A549 (cell line): ENCODE measurements around the gene ENTREP3. TPM values are rescaled to one million over a fixed set of nuclear protein-coding genes. Genes with fewer than 3 reads are reported as not detected.

Source experiments
- ATAC-seq, 2 experiments: fragments of 200-7000 bp in 1 of 2; fragments of >200 bp in 1 of 2; cut with Nextera tagmentation in 1 of 2; cut with Tn5 transposase in 1 of 2; 3 replicates each; pipeline versions ENCODE4 v1.8.0 to v1.9.1; 2018 to 2020; ENCODE audit warnings: mild to moderate bottlenecking in 1 of 2, moderate library complexity in 1 of 2
- CTCF ChIA-PET: fragments of 300-600 bp; sonication (Branson Sonifier 250); formaldehyde crosslinking; extraction: SDS; loops from one replicate; lab custom pipeline; 2021; ENCODE audit warnings: antibody characterized with exemption, inconsistent platforms; lab: Yijun Ruan, JAX
- POLR2A ChIA-PET: fragments of 350-600 bp; formaldehyde crosslinking; extraction: SDS; loops from one replicate; lab custom pipeline; 2021; ENCODE audit warnings: antibody characterized with exemption, inconsistent platforms; lab: Yijun Ruan, JAX
- DNase-seq, 2 experiments: peaks; one replicate each; pipeline versions ENCODE4 v3.0.0 to v3.0.0-alpha.2; 2011 to 2016; ENCODE audit warnings: low read depth in 1 of 2, low spot score in 1 of 2
- FAIRE-seq: peaks from 2 replicates; lab custom pipeline; 2011; peaks lifted over from hg19 to GRCh38; lab: Jason Lieb, UNC
- H3K27ac ChIP-seq, 2 experiments: fragments of >200 bp; sonication (Bioruptor Twin); formaldehyde crosslinking; 3 replicates each; pipeline ENCODE4 v1.5.1; 2016 to 2017
- H3K4me1 ChIP-seq: fragments of >200 bp; sonication (Bioruptor Twin); formaldehyde crosslinking; 3 replicates; pipeline ENCODE4 v1.6.1; 2016
- H3K4me2 ChIP-seq: fragments of >200 bp; sonication (Bioruptor Twin); formaldehyde crosslinking; 3 replicates; pipeline ENCODE4 v1.6.1; 2016
- H3K4me3 ChIP-seq: fragments of >200 bp; sonication (Bioruptor Twin); formaldehyde crosslinking; 3 replicates; pipeline ENCODE4 v1.5.1; 2016
- H3K9me3 ChIP-seq: fragments of >200 bp; sonication (Bioruptor Twin); formaldehyde crosslinking; 3 replicates; pipeline ENCODE4 v1.6.1; 2016
- EHMT2 ChIP-seq: fragments of 200-600 bp; sonication (generic); IDR thresholded peaks from 2 replicates; pipeline ENCODE4 v1.6.1; 2016; ENCODE audit warnings: antibody characterized with exemption, low read depth, mild to moderate bottlenecking, moderate library complexity
- EP300 ChIP-seq, 2 experiments: fragments of >200 bp; sonication (Bioruptor Twin); formaldehyde crosslinking; IDR thresholded peaks; 2 replicates in 1 of 2; 3 replicates in 1 of 2; pipeline ENCODE4 v1.6.1; 2016 to 2017
- FOSB ChIP-seq: fragments of 250-450 bp; sonication (Bioruptor Pico); IDR thresholded peaks from 2 replicates; pipeline ENCODE4 v1.5.0; 2020; ENCODE audit warnings: mild to moderate bottlenecking, moderate library complexity
- HOXA7 ChIP-seq: fragments of 250-450 bp; sonication (Bioruptor Pico); IDR thresholded peaks from 2 replicates; pipeline ENCODE4 v1.5.0; 2020; ENCODE audit warnings: mild to moderate bottlenecking, moderate library complexity
- KDM1A ChIP-seq: fragments of 200-600 bp; sonication (generic); IDR thresholded peaks from 2 replicates; pipeline ENCODE4 v1.6.1; 2016; ENCODE audit warnings: low read depth, mild to moderate bottlenecking
- POLR2A ChIP-seq: IDR thresholded peaks from 2 replicates; pipeline ENCODE4 v1.6.1; 2012; ENCODE audit warnings: mild to moderate bottlenecking, low read length
- RAD21 ChIP-seq, 2 experiments: fragments of >200 bp in 1 of 2; sonication (Bioruptor Twin) in 1 of 2; formaldehyde crosslinking in 1 of 2; IDR thresholded peaks in 1 of 2; conservative IDR thresholded peaks in 1 of 2; 2 replicates in 1 of 2; 3 replicates in 1 of 2; pipeline ENCODE4 v1.6.1; 2012 to 2018; ENCODE audit warnings: inconsistent platforms in 1 of 2
- RFX5 ChIP-seq: fragments of 450-650 bp; IDR thresholded peaks from 2 replicates; pipeline ENCODE4 v1.7.1; 2014; ENCODE audit warnings: antibody characterized with exemption, mild to moderate bottlenecking, moderate library complexity
- SMC3 ChIP-seq: fragments of >200 bp; sonication (Bioruptor Twin); formaldehyde crosslinking; IDR thresholded peaks from 3 replicates; pipeline ENCODE4 v1.6.1; 2018; ENCODE audit warnings: inconsistent platforms
- TP53 ChIP-seq: fragments of 250-450 bp; sonication (Bioruptor Pico); IDR thresholded peaks from 2 replicates; pipeline ENCODE4 v1.5.0; 2021; ENCODE audit warnings: mild to moderate bottlenecking, moderate library complexity
- ZFP36 ChIP-seq: fragments of 450-650 bp; IDR thresholded peaks from 2 replicates; pipeline ENCODE4 v1.6.1; 2014; ENCODE audit warnings: borderline replicate concordance; ENCODE audit not compliant: partially characterized antibody
- WGBS: methylation state at CpG from one replicate; pipeline ENCODE4 v1.1.6; 2017; ENCODE audit errors: missing lambda C conversion rate; 5-methylcytosine and 5-hydroxymethylcytosine counted together
- polyA plus RNA-seq, 4 experiments: library from polyadenylated mRNA; depleted of rRNA in 3 of 4; stranded (reverse); fragments of >200 nt; fragmentation: RNase III in 1 of 4; extraction: RNeasy Plus Mini Kit Qiagen cat#74134 plus additional on column Dnase treatment in 1 of 4; gene quantifications; 2 replicates in 3 of 4; 3 replicates in 1 of 4; pipeline ENCODE4 v1.2.3, GENCODE V29; 2011 to 2017
- TF ChIP-seq, protein P1 (sequence below): fragments of >200 bp; sonication (Bioruptor Twin); formaldehyde crosslinking; IDR thresholded peaks from 3 replicates; pipeline ENCODE4 v1.5.1; 2016
- TF ChIP-seq, protein P2 (sequence below): IDR thresholded peaks from 2 replicates; pipeline ENCODE4 v1.6.1; 2012
- TF ChIP-seq, protein P3 (sequence below): fragments of >200 bp; sonication (Bioruptor Twin); formaldehyde crosslinking; IDR thresholded peaks from 3 replicates; pipeline ENCODE4 v1.6.1; 2016
- TF ChIP-seq, protein P4 (sequence below): IDR thresholded peaks from 2 replicates; pipeline ENCODE4 v1.6.1; 2012

Gene ENTREP3
- polyA plus RNA-seq, 2 of the 4 experiments (the other 2 are of a cell fraction): 8.4 to 29.5 TPM

DNA sequence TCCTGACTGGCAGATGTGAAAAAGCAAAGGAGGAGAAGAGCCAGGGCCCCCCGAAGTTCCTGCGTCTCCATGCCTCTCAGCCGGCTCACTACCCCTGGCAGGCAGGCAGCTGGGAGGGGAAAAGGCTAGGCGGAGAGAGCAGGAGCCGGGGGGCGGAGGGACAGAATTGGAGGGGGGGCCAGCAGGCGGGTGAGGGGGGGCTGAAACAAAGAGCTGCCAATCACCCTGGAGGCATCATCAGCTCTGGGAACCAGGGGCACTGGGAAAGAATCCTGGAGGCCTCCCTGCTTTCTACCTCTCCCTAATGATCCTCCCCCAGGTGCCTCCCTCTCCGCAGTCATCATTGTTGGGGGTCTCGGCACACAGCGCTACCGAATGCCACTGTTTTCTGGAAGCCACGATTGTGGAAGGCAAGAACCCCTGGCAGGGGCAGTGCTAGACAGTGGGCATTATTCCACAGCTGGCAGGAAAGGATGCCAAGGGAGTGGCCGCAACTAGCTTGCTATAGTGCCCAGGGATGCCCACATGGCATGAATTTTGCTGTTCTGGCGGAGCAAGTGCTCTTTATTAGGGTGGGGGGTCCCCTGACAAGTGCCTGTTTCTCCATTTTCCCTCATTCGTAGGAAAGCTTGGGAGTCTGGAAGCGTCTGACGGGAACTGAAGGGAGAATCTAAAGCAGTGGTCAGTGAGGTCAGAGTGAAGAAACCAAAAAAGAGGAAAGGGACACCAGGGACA is 47.3 kb downstream of the ENTREP3 start, which contains the start of gene THBS3:
Gene THBS3, minus strand, starts transcription at position 92 of the 735 bp plus-strand sequence. Its CDS starts 21 bp downstream, at position 71.
- WGBS: 54% methylated on average over 17 of the region's 17 CpGs
- Histone ChIP-seq H3K27ac (peak within 1 kb of the TSS; percentile 97 to 99), H3K9me3 (no peaks in the 10 kb centered on the region)
- FAIRE-seq: no peak
- TF ChIP-seq ZFP36 (no peak), EP300 (IDR thresholded peaks at IDR 0.05) (no peak), FOSB (CRISPR knock-in tag) (no peak), POLR2A (no peak)
- TF ChIP-seq, all 56 proteins: peak for 0
- Histone ChIP-seq H3K4me1 (peaks cover 23% of the 10 kb centered on the region), H3K4me3 (peak within 1 kb of the TSS; percentile 90), H3K4me2 (peak within 1 kb of the TSS; percentile 98)
- DNase-seq: no peak
- ChIA-PET CTCF (interaction anchor here (0.7 to 11.7 kb wide), 17 partner anchors 12 to 1550 kb away, joined by 3 to 102 read pairs (median 7); partner anchors contain the start of genes KRTCAP2 and SNAPIN), POLR2A (interaction anchor here (1.4 to 3.2 kb wide), 5 partner anchors 14 to 43 kb away, joined by 4 to 40 read pairs (median 8); partner anchors contain the start of gene KRTCAP2)
- ATAC-seq: peak; percentile 2 to 11; a peak in 3 of 6 replicates

DNA sequence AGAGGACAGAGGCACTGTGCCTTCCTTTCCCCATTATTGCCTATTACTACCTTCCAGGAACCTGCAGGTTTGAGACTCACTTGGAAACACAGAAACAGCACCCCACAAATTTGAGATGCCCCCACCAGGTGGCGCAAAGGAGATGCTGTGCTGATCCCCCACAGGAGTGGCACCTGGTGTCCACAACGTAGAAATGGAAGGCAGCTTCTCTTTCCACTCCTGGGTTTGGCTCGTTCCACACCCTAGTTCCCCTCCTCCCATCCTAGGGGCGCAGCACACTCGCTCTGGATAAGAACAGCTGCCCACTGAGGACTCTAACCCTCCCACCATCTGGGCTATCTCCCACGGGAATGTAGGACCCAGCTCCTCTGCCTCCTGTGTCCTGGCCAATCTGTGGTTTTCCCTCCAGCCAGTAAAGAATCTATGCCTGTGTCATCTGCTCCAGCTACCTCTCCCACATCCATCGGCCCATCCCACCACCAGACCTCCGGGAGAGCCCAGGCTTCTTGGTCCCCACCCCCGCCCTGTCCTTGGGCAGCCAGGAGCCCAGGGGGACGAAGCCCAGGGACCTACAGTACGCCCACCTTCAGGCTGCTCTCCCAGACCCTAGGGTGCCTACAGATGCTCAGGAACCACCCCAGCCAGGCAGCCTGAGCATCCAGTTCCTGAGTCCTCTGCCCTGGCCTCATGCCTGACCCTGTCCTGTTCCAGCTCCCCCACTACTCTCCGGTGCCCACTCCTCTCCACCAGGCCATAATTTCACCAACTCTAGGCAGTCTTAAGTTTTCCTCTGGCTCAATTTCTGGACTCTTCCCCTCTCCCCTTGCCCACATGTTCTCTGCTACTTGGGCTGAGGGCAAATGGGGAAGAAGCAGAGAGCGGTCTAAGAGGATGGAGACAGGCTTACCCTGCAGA is 48.1 kb downstream of the ENTREP3 start:
- WGBS: 22% methylated on average over 9 of the region's 13 CpGs
- CTCF ChIA-PET: interaction anchor here (0.6 to 11.7 kb wide), 26 partner anchors 8 to 1549 kb away, joined by 3 to 102 read pairs (median 5); partner anchors contain the start of genes KRTCAP2 and SNAPIN
- Histone ChIP-seq H3K9me3 (no peaks in the 10 kb centered on the region), H3K4me2 (peak overlapping the region; percentile 98)
- ATAC-seq: peak; percentile 62 to 69
- TF ChIP-seq RAD21 (conservative IDR thresholded peaks at IDR 0.05 in 1 of 2, IDR thresholded peaks at IDR 0.05 in 1 of 2) (peak; percentile 66 to 75), SMC3 (peak; percentile 83), EP300 (IDR thresholded peaks at IDR 0.05) (no peak)
- TF ChIP-seq, protein P1, sequence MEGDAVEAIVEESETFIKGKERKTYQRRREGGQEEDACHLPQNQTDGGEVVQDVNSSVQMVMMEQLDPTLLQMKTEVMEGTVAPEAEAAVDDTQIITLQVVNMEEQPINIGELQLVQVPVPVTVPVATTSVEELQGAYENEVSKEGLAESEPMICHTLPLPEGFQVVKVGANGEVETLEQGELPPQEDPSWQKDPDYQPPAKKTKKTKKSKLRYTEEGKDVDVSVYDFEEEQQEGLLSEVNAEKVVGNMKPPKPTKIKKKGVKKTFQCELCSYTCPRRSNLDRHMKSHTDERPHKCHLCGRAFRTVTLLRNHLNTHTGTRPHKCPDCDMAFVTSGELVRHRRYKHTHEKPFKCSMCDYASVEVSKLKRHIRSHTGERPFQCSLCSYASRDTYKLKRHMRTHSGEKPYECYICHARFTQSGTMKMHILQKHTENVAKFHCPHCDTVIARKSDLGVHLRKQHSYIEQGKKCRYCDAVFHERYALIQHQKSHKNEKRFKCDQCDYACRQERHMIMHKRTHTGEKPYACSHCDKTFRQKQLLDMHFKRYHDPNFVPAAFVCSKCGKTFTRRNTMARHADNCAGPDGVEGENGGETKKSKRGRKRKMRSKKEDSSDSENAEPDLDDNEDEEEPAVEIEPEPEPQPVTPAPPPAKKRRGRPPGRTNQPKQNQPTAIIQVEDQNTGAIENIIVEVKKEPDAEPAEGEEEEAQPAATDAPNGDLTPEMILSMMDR: peak; percentile 84
- TF ChIP-seq, protein P2, sequence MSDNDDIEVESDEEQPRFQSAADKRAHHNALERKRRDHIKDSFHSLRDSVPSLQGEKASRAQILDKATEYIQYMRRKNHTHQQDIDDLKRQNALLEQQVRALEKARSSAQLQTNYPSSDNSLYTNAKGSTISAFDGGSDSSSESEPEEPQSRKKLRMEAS: 0 out of 2 replicates have a peak, but pooled peaks have one; percentile 40
- TF ChIP-seq, all 56 proteins: peak for 4
- peaks cover 23% of the 10 kb centered on the region for H3K4me1 ChIP-seq
- FAIRE-seq (no peak), DNase-seq (peak; percentile 82 to 84)
- peak overlapping the region; percentile 50 to 99 for H3K27ac ChIP-seq
- H3K4me3 ChIP-seq: no peak overlapping the region
- POLR2A ChIA-PET: interaction anchor here (0.5 to 3.2 kb wide), 4 partner anchors 13 to 441 kb away, joined by 4 to 40 read pairs (median 10); partner anchors contain the start of gene KRTCAP2

DNA sequence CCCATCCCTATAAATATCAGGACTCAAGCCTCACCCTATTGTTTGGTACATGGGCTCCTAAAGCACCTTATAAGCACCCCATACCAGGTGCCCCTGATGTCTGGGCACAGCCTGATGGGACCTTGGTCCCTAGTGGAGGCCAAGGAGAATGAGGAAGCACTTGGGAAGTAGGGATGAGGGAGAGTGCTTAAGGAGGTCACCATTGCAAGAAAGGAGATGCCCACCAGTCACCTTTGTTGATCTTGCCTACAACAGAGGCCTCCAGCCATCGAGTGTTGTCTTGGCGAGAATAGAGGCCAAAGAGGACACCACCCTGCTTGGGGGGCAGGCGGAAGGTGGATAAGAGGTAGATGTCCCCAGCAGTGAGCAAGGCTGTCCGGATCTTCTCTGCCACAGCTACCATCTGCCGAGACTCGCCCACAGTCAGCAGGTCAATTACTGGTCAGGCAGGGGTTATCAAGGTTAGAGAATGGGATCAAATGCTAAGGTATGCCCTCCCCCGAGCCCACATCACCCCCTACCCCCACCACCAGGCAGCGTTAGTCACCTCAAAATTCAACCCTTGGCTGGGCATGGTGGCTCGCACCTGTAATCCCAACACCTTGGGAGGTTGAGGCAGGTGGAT is 49.2 kb downstream of the ENTREP3 start:
- no peak overlapping the region for H3K4me2 ChIP-seq
- CTCF ChIA-PET: interaction anchor here (1.2 to 11.7 kb wide), 11 partner anchors 11 to 445 kb away, joined by 4 to 102 read pairs (median 12); a partner anchor contains a TSS
- TF ChIP-seq HOXA7 (no peak), EHMT2 (no peak), RFX5 (no peak), TP53 (CRISPR knock-in tag) (no peak), RAD21 (conservative IDR thresholded peaks at IDR 0.05 in 1 of 2, IDR thresholded peaks at IDR 0.05 in 1 of 2) (no peak), KDM1A (no peak), EP300 (IDR thresholded peaks at IDR 0.05) (no peak)
- TF ChIP-seq, protein P3, sequence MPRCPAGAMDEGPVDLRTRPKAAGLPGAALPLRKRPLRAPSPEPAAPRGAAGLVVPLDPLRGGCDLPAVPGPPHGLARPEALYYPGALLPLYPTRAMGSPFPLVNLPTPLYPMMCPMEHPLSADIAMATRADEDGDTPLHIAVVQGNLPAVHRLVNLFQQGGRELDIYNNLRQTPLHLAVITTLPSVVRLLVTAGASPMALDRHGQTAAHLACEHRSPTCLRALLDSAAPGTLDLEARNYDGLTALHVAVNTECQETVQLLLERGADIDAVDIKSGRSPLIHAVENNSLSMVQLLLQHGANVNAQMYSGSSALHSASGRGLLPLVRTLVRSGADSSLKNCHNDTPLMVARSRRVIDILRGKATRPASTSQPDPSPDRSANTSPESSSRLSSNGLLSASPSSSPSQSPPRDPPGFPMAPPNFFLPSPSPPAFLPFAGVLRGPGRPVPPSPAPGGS: no peak
- TF ChIP-seq, protein P2: no peak
- TF ChIP-seq, protein P4, sequence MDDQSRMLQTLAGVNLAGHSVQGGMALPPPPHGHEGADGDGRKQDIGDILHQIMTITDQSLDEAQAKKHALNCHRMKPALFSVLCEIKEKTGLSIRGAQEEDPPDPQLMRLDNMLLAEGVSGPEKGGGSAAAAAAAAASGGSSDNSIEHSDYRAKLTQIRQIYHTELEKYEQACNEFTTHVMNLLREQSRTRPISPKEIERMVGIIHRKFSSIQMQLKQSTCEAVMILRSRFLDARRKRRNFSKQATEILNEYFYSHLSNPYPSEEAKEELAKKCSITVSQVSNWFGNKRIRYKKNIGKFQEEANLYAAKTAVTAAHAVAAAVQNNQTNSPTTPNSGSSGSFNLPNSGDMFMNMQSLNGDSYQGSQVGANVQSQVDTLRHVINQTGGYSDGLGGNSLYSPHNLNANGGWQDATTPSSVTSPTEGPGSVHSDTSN: no peak
- POLR2A ChIA-PET: interaction anchor here (0.9 kb wide), 1 partner anchor 12 kb away, joined by 3 read pairs; no protein-coding TSS in a partner anchor
- no peak overlapping the region for H3K4me3 ChIP-seq
- ATAC-seq (no peak), FAIRE-seq (no peak), DNase-seq (no peak)
- H3K27ac ChIP-seq: no peak overlapping the region
- H3K4me1 ChIP-seq: peaks cover 23% of the 10 kb centered on the region
- no peaks in the 10 kb centered on the region for H3K9me3 ChIP-seq
- 83% methylated on average over 7 of the region's 9 CpGs for WGBS
